Skeletal muscle tissue (tissue), 4 donors: ENCODE results near the gene PGM2. TPM values are rescaled to one million over a fixed set of nuclear protein-coding genes. Genes with fewer than 3 reads are reported as not detected.

ENCODE experiments used
- H3K27ac ChIP-seq: one replicate; pipeline ENCODE4 v1.7.0; 2013; ENCODE audit warnings: mild to moderate bottlenecking, low read depth, low read length, inconsistent platforms
- H3K27me3 ChIP-seq, 3 donors: one replicate each; pipeline ENCODE4 v1.7.0; 2013; ENCODE audit warnings: low read length in 3 of 3; ENCODE audit not compliant: control insufficient read depth in 3 of 3, insufficient read depth in 3 of 3
- H3K36me3 ChIP-seq, 3 donors: one replicate each; pipeline ENCODE4 v1.7.0; 2013; ENCODE audit warnings: low read length in 3 of 3; ENCODE audit not compliant: control insufficient read depth in 3 of 3, insufficient read depth in 3 of 3
- H3K4me1 ChIP-seq, 3 donors: one replicate each; pipeline ENCODE4 v1.7.0; 2013; ENCODE audit warnings: low read length in 3 of 3, mild to moderate bottlenecking in 3 of 3; ENCODE audit not compliant: control insufficient read depth in 3 of 3, insufficient read depth in 3 of 3
- H3K4me3 ChIP-seq, 3 donors: one replicate each; pipeline ENCODE4 v1.7.0; 2013; ENCODE audit warnings: low read length in 3 of 3
- H3K9ac ChIP-seq, 3 donors: one replicate each; pipeline ENCODE4 v1.7.0; 2013; ENCODE audit warnings: low read length in 3 of 3, mild to moderate bottlenecking in 3 of 3, moderate library complexity in 2 of 3, low read depth in 1 of 3
- H3K9me3 ChIP-seq, 3 donors: one replicate each; pipeline ENCODE4 v1.7.0; 2013; ENCODE audit warnings: low read length in 3 of 3; ENCODE audit not compliant: control insufficient read depth in 3 of 3
- total RNA-seq: library from RNA; depleted of rRNA; stranded (reverse); fragments of >200 nt; gene quantifications from one replicate; pipeline ENCODE4 v1.2.3, GENCODE V29; 2014
- donor health status: Osteomylitis.

Gene PGM2
- total RNA-seq, 1 donor from 2014 or later: 5.7 TPM

DNA sequence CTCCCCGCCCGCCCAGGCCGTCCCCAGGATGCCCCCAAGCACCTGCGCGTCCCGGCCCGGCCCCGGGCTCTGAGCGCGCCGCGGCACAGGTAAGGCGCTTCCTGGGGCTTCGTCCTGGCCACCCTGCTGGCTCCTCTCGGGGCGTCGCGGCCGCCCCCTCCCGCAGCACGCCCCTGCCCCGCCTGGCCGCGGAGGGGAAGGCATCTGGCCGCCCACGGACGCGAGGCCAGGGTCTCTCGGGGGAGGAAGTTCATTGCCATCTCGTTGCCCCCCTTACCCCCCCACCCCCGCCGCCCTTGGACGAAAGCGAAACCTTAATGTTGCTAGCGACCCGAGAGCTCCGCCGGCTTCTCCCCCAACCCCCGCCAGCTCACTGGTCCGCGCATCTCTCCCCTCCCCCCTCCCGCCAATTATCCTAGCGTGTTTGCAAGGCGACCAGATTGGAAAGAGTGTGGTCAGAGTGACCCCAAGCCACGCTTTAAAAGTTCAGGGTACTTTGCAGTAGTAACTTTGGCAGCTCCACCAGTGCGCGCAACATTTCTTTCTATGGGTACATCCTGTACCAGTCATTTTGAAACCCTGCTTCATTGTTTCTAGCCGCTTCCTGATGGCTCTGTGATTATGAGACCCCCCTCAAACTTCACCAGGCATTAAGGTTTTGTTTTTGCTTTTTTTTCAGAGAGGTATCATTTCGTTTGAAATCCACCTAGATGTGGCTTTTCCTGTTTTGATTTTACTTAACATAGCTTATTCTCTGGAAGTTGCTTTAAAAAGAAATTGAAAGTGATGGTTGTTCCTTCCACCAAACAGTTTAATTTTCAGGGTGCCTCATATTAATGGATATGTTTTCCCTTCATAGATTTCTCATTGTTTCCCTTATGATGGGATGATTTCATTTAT, 65.0 kb downstream of the PGM2 start:
- no peaks in the 10 kb centered on the region for H3K36me3 ChIP-seq
- peak overlapping the region; percentile 12 to 86 (median 76) for H3K9ac ChIP-seq
- H3K4me3 ChIP-seq: peak overlapping the region; percentile 70 to 80 (median 78)
- H3K27me3 ChIP-seq: no peaks in the 10 kb centered on the region
- H3K9me3 ChIP-seq: no peaks in the 10 kb centered on the region
- peaks cover 9 to 17% (median 12%) of the 10 kb centered on the region in 3 donors for H3K4me1 ChIP-seq
- peak overlapping the region; percentile 80 for H3K27ac ChIP-seq

DNA sequence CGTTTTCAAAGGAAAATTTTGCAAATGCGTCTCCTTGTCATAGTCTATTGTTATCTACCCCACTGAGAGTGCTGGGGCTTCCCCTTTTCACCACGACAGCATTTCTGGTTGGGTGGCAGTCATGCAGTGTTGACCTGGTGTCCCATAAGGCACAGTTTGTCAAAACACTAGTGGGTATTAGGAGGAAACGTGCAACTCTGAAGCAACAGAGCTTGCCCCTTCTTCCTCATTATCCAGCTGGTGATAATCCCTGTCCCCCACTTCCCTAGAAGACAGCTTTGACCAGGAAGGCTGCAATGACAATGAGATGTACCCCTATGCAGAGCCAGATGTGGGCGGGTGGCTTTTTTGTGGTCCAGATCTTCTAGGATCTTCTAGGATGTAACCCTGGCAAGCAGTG, 66.2 kb downstream of the PGM2 start:
- Histone ChIP-seq H3K9ac (no peak overlapping the region), H3K4me1 (peaks cover 9 to 17% (median 12%) of the 10 kb centered on the region in 3 donors), H3K36me3 (no peaks in the 10 kb centered on the region), H3K27me3 (no peaks in the 10 kb centered on the region), H3K27ac (no peak overlapping the region), H3K9me3 (no peaks in the 10 kb centered on the region), H3K4me3 (peak overlapping the region in 1 of 3 donors; percentile 3)

DNA sequence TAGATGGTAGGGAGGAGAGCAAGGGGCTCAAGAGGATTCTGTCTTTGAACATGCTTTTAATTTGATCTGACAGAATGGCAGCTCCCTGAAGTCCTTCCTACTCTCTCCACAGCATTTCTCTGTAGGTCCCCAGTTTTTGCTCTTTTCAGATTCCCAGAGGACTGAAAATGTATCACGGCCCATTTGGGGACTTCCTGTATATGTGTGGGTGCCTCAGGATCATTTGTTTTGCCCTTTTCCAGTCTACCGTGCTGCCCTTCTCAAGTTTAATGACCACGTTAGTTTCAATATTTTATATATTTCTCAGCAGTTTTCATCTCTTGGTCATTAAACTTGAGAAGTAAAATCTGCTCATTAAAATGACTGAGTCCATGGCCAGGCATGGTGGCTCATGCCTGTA, 66.7 kb downstream of the PGM2 start:
- Histone ChIP-seq H3K36me3 (no peaks in the 10 kb centered on the region), H3K27ac (no peak overlapping the region), H3K27me3 (no peaks in the 10 kb centered on the region), H3K9ac (no peak overlapping the region), H3K4me3 (no peak overlapping the region), H3K4me1 (peaks cover 9 to 17% (median 12%) of the 10 kb centered on the region in 3 donors), H3K9me3 (no peaks in the 10 kb centered on the region)

DNA sequence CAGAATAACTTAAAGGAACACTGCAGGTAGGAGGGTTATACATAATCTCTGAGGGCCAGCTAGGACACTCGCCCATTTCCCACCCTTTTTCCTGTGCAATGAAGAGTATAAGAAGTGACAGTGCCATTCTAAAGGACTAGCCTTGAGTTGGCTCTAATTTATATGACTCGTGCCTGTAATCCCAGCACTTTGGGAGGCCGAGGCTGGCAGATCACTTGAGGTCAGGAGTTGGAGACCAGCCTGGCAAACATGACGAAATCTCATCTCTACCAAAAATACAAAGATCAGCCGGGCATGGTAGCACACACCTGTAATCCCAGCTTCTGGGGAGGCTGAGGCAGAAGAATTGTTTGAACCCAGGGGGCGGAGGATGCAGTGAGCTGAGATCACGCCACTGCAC, 68.8 kb downstream of the PGM2 start:
- no peaks in the 10 kb centered on the region for H3K36me3 ChIP-seq
- no peaks in the 10 kb centered on the region for H3K27me3 ChIP-seq
- no peak overlapping the region for H3K4me3 ChIP-seq
- no peaks in the 10 kb centered on the region for H3K9me3 ChIP-seq
- H3K4me1 ChIP-seq: peaks cover 3 to 9% (median 6%) of the 10 kb centered on the region in 3 donors
- no peak overlapping the region for H3K27ac ChIP-seq
- H3K9ac ChIP-seq: no peak overlapping the region

DNA sequence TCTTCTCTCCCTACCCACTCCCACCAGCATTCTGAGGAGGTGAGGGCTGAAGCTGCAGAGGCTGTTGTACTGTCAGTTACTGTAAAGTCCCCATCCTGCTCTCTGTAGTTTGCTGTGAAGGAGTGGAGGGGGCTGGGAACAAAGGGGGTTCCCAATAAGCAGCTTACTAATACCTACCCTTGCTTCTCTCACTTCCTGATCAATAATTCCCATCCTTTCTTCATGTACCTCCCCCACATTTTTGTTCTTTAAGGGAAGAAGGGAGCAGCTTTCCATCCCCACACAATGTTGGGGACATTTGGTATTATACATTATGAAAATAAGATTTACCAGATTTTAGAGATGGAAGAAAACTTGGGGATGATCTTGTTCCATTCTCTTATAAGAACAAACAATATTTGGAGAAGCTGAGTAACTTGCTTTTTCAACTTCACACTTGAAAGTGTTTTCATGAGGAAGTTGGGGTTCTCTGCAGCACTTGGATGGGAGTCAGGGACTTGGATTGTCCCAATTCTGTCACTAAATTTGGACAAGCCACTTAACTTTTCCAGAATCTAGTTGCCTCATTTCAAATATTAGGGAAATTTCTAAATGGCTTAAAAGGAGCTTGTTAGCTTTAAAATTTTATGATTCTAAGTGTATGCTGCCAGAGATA, 69.8 kb downstream of the PGM2 start:
- no peak overlapping the region for H3K4me3 ChIP-seq
- H3K9ac ChIP-seq: no peak overlapping the region
- no peak overlapping the region for H3K27ac ChIP-seq
- H3K9me3 ChIP-seq: no peaks in the 10 kb centered on the region
- no peaks in the 10 kb centered on the region for H3K36me3 ChIP-seq
- H3K4me1 ChIP-seq: peaks cover 0 to 7% (median 5%) of the 10 kb centered on the region in 3 donors
- no peaks in the 10 kb centered on the region for H3K27me3 ChIP-seq

DNA sequence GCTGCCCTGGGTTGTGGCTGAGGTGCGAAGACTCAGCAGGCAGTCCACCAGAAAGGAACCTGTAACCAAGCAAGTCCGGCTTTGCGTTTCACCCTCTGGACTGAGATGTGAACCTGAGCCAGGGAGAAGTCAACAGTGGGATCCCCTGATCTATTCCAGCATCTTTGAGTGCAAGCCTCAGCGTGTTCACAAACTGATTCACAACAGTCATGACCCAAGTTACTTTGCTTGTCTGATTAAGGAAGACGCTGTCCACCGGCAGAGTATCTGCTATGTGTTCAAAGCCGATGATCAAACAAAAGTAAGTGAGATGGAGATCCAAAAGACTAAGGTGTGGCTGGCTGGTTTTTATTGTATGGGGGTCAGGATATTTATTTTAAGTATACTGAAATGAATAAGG, 75.7 kb downstream of the PGM2 start:
- Histone ChIP-seq H3K27me3 (no peaks in the 10 kb centered on the region), H3K9ac (no peak overlapping the region), H3K9me3 (no peaks in the 10 kb centered on the region), H3K36me3 (peaks cover 0 to 4% (median 3%) of the 10 kb centered on the region in 3 donors), H3K4me3 (no peak overlapping the region), H3K4me1 (peaks cover 9 to 15% (median 13%) of the 10 kb centered on the region in 3 donors), H3K27ac (no peak overlapping the region)

DNA sequence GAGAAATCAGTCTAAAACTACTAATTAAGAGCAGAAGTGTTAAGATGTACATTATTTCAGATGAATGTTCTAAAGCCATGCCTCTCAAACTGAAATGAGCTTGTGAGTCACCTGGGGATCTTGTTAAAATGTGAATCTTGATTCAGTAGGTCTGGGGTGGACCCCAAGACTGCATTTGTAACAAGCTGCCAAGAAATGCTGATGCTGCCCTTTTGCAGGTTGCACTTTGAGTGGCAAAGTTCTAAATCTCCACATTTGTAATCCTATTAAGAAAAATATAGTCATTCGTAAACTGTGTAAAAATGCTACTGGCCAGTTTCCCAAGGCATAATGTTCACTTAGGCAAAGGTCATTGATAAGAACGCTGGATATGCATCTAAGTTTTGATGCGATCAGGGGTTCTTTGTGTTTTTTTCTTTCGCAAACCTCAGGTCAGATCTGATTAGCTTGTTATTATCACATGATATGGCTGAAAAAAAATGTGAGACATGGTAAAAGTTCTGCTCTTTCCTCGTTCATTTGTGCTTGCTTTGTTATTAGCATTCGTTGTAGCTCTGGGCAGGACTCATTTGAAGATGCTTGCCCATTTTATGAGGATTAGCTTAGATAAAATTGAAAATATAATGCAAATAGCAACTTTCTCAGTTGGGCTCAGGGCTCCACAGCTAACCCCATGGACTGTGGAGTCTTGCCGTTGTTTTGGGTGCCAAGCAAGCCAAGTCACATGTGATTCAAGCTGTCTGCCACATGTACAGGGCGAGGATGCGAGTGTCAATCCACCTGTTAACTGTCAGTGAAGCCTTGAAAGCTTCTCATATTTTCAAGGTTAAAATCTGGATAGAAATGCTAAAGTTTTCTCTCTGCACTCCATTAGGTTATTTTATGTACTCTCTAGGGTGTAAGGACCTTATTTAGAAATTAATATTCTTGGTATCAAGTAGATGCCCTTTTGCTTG, 76.5 kb downstream of the PGM2 start:
- no peaks in the 10 kb centered on the region for H3K9me3 ChIP-seq
- H3K36me3 ChIP-seq: peaks cover 0 to 4% (median 3%) of the 10 kb centered on the region in 3 donors
- H3K4me1 ChIP-seq: peaks cover 9 to 15% (median 13%) of the 10 kb centered on the region in 3 donors
- no peak overlapping the region for H3K27ac ChIP-seq
- H3K27me3 ChIP-seq: no peaks in the 10 kb centered on the region
- H3K4me3 ChIP-seq: no peak overlapping the region
- no peak overlapping the region for H3K9ac ChIP-seq

DNA sequence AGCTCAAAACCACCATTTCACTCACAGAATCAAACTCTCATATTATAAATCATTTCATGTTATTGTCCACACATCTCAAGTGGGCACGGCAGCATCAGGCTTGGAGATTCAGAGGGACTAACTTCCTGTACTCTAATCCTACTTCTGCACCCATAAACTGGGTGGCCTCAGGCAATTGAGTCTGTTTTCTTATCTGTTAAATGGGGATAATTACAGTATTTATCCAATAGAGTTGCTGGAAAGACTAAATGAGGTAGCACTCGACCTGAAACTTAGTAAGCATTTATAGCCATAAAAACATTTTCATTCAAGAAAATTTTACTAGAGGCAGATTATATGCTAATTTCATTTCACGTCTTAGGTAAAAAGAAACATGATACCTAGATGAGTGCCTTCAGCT, 77.4 kb downstream of the PGM2 start:
- no peak overlapping the region for H3K4me3 ChIP-seq
- no peak overlapping the region for H3K27ac ChIP-seq
- peaks cover 13 to 20% (median 13%) of the 10 kb centered on the region in 3 donors for H3K4me1 ChIP-seq

DNA sequence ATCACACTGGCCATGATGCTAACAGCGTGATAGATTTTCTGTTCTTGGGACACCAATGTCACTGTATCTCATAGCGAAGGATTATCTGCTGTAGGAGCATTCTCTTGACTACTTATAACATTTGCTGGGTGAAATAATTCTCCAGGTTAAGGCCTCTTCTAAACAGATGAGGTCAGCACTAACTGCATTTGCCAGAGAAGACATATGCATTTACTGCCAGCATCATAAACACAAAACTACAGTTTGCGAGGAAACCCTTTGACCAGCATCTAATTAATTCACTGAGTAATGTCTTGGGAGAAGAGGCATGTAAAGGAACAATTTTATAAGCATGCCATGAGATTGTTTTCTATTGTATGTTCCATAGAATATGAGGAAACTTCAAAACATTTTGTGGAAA, 78.3 kb downstream of the PGM2 start:
- Histone ChIP-seq H3K4me3 (no peak overlapping the region), H3K4me1 (peaks cover 13 to 22% (median 14%) of the 10 kb centered on the region in 3 donors), H3K27me3 (no peaks in the 10 kb centered on the region), H3K9ac (no peak overlapping the region), H3K36me3 (peaks cover 0 to 4% (median 3%) of the 10 kb centered on the region in 3 donors), H3K27ac (no peak overlapping the region), H3K9me3 (no peaks in the 10 kb centered on the region)

More for the DNA sequence above, 77.4 kb downstream of the PGM2 start:
- Histone ChIP-seq H3K27me3 (no peaks in the 10 kb centered on the region), H3K9ac (no peak overlapping the region), H3K9me3 (no peaks in the 10 kb centered on the region), H3K36me3 (peaks cover 0 to 4% (median 3%) of the 10 kb centered on the region in 3 donors)
